LHCN-M2 (cell line): ENCODE data around the gene ELK3. TPM values are rescaled to one million over a fixed set of nuclear protein-coding genes. Genes with fewer than 3 reads are reported as not detected.
"Not testable (repeated sequence)": the region's sequence is repeated elsewhere in the genome, so short reads cannot be mapped to it uniquely, and the experiment has no call there.

Experiments used
- DNase-seq: peaks from one replicate; pipeline ENCODE4 v3.0.0-alpha.2; 2012; ENCODE audit warnings: low read depth
- total RNA-seq: library from RNA; depleted of rRNA; stranded (reverse); fragments of >200 nt; gene quantifications from 2 replicates; pipeline ENCODE4 v1.2.3, GENCODE V29; 2014; rRNA removed

ELK3 gene
- total RNA-seq, 1 experiment from 2014 or later: 105 TPM

DNA sequence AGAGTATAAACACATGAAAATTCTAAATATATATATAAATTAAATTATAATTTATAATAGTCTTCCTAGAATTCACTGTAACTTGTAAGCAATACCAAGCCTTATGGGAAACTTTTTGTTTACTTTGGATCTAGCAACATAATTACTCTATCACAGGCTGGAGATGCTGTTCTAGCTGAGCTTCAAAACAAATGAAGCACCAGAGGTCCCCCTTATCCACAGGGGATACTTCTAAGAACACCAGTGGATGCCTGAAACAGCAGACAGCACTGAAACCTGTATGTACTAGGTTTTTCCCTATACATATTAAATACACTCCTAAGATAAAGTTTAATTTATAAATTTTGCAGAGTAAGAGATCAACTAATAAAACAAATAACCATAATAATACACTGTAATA, 109.5 kb downstream of the ELK3 start:
- peak; percentile 9 for DNase-seq

GRCh38 chr12:96305665-96306064, 111.5 kb downstream of the ELK3 start:
- DNase-seq: no peak

DNA sequence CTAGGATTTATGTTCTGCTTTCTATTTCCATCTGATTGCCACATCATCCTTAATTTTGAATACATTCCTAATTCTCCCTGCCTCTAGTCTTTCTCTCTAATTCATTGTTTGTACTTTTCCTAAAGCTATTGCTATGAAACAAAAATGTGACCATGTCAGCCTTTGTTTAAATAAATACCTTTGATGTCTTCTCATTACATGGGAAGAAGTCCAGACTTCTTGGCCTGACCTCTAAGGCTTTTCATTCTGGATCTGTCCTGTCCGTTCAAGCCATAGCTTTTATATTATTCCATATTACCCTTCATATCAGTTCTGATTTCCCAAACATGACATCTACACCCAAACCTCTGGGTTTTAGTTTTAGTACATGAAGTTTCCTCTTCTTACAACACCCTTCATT, 114.7 kb downstream of the ELK3 start:
- DNase-seq: no peak

GRCh38 chr12:96310067-96310466, 115.9 kb downstream of the ELK3 start:
- no peak for DNase-seq

DNA sequence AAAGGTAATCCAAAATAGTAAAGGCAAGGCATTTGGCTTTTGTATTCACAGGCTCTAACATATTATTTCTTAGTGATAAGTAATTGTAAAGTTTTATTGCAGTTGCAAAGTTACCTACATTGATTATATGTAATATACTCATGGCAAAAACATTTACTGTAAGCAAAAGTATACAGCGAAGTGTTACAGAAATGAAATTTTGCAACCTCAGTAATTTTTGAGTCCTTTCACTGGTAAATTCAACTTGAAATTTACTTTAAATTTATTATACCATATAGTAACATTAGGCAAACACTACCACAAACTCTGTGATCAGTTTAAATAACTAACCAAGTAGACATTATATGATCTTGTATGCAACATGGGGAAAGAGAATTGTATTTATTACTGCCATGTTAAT, 117.0 kb downstream of the ELK3 start:
- no peak for DNase-seq

GRCh38 chr12:96313606-96314005, 119.4 kb downstream of the ELK3 start:
- no peak for DNase-seq

DNA sequence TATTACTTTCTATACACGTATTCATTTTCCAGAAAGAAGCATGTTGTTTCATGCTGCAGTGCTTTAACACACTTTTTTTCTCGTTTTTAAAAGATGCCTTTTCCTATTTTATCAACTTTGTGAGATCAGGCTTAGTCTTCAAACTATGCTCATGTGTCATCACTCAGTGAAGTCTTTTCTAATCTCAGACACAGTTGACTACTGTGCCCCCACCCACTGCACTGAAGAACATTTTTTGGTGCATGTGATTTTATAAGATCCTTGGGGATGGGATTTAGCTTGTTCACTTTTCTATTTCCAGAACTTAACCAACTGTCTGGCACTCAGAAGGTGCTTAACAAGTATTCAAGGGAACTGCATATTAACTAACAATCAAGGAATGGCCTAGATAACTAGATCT, 120.5 kb downstream of the ELK3 start:
- DNase-seq: peak; percentile 37

DNA sequence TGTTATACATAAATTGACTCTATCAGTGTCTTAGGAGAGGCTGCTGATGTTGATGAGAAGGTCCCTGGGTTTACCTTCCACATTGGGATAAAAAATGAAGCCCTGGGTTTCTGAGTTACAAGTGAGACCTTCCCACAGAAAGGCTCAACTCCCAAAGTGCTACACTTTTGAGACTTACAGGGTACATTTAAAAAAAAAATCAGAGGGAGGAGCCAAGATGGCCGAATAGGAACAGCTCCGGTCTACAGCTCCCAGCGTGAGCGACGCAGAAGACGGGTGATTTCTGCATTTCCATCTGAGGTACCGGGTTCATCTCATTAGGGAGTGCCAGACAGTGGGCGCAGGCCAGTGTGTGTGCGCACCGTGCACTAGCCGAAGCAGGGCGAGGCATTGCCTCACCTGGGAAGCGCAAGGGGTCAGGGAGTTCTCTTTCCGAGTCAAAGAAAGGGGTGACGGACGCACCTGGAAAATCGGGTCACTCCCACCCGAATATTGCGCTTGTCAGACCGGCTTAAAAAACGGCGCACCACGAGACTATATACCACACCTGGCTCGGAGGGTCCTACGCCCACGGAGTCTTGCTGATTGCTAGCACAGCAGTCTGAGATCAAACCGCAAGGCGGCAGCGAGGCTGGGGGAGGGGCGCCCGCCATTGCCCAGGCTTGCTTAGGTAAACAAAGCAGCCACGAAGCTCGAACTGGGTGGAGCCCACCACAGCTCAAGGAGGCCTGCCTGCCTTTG, 121.7 kb downstream of the ELK3 start:
- DNase-seq: not testable (repeated sequence)

GRCh38 chr12:96317801-96318200, 123.6 kb downstream of the ELK3 start:
- not testable (repeated sequence) for DNase-seq

Other genes with a start within 250 kb of the ELK3 start
- gene HAL, start 198.0 kb upstream of the ELK3 start, total RNA-seq: 0.17 TPM in 1 of 2 replicates, not detected in the other
- 82.0 and 92.0 TPM in 2 replicates for gene LTA4H, start 158.8 kb upstream of the ELK3 start, total RNA-seq
- gene CDK17, start 206.1 kb downstream of the ELK3 start, total RNA-seq: 73.7 and 82.3 TPM in 2 replicates